Measurements from ENCODE around the gene OR6C76. TPM values are rescaled to one million over a fixed set of nuclear protein-coding genes. Genes with fewer than 3 reads are reported as not detected.
"Not testable (repeated sequence)": the region's sequence is repeated elsewhere in the genome, so short reads cannot be mapped to it uniquely, and the experiment has no call there.

The OR6C76 gene
- not detected for polyA plus RNA-seq (2012; ENCODE audit: missing spikeins)

DNA sequence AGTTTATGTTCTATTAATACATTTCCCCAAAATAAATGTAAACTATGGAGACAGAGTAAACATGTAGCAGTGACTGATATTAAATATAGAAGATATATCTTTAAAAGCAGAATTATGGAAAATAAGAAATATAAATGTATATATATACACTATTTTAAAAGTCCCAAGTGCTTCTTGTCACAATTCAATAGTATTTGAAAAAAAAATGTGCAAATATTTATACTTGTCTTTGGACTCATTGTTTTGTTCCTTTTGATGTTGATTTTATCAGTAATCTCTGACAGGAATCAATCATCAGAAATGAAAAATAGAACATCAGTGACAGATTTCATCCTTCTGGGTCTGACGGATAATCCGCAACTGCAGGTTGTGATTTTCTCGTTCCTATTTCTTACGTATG is at the start of gene OR6C76:
Gene OR6C76 (plus strand): TSS at position 301 of the 400 bp plus-strand sequence. CDS start 0 bp downstream, at position 301.
- no peak for DNase-seq (ENCODE audit: insufficient read length)
- TF ChIP-seq POLR2A (IDR thresholded peaks at IDR 0.05; ENCODE audit: low read depth, low read length), result no peak
- TF ChIP-seq TAF1 (IDR thresholded peaks at IDR 0.05; ENCODE audit: borderline replicate concordance, low read depth, low read length), result no peak
- no peak for TF ChIP-seq POLR2AphosphoS5 (IDR thresholded peaks at IDR 0.05; ENCODE audit: low read depth, low read length)
- no peak for FAIRE-seq

DNA sequence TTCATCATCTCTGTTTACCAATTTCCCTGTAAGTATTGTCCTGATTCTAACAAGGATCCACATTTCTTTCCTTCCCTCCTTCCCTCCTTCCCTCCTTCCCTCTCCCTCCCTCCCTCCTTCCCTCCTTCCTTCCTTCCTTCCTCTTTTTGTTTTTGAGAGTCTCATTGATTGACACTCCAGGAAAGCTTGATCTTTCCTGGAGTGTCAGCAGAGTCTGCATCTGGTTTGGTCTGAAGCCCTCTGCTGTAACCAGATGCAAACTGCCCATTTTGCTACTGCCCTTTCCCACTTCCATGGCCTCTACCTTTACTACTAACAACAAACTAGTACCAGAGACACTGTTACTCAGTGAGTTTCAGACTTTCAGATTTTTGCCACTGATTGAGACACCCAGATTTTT is 40.2 kb upstream of the OR6C76 start:
- DNase-seq (ENCODE audit: insufficient read length), result no peak
- FAIRE-seq, result no peak
- TF ChIP-seq POLR2A (IDR thresholded peaks at IDR 0.05; ENCODE audit: low read depth, low read length), result no peak
- no peak for TF ChIP-seq TAF1 (IDR thresholded peaks at IDR 0.05; ENCODE audit: borderline replicate concordance, low read depth, low read length)
- no peak for TF ChIP-seq POLR2AphosphoS5 (IDR thresholded peaks at IDR 0.05; ENCODE audit: low read depth, low read length)

DNA sequence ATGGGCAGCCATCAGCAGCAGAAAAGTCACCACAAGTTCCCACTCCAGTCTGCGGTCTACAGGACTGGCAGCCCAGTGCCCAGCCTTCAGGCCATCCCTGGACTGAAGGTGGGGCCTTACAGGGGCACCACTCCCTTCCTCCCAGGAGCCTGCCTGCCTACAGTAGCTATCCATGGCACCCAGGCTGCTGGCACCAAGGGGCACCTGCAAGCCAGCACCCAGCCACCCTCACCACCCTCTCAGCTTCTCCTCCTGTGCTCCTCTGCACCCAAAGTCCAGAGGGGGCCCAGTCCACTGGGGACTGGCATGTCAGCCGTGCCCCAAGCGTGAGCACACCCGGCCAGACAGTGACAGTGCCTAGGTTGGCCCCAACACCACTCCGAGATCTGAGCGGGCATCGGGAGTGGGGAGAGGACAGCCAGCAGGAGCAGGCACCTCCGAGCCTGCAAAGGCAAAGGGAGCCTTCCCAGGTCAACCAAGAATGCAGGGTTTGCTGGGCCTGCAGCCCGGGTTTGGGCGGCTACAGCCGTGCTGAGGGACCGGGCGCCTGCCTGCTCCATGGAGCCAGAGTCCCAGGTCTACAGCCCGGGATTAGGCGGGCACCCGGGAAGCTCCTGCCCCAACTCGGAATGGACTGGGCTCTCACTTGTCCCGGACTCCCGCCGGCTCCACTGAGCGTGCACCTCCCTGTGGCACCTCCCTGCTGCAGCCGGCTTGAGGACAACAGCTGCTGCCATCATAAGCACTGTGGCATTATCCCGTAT is 33.8 kb upstream of the OR6C76 start:
- FAIRE-seq (no peak), DNase-seq (ENCODE audit: insufficient read length) (no peak)
- TF ChIP-seq TAF1 (IDR thresholded peaks at IDR 0.05; ENCODE audit: borderline replicate concordance, low read depth, low read length) (no peak), POLR2A (IDR thresholded peaks at IDR 0.05; ENCODE audit: low read depth, low read length) (no peak), POLR2AphosphoS5 (IDR thresholded peaks at IDR 0.05; ENCODE audit: low read depth, low read length) (no peak)

DNA sequence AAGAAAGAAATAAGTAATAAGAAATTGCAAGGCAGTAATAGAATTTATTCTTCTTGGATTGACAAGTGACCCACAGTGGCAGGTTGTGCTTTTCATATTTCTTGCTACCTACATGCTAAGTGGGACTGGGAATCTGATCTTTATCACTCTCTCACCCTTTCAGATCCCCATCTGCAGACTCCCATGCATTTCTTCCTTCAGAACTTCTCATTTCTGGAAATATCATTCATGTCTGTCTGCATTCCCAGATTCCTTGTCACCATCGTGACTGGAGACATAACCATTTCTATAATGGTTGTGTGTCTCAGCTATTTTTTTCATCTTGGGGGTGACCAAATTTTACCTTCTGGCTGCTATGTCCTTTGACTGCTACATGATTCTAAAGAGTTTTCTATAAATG is 29.7 kb upstream of the OR6C76 start:
- TF ChIP-seq POLR2A (IDR thresholded peaks at IDR 0.05; ENCODE audit: low read depth, low read length) (no peak), TAF1 (IDR thresholded peaks at IDR 0.05; ENCODE audit: borderline replicate concordance, low read depth, low read length) (no peak), POLR2AphosphoS5 (IDR thresholded peaks at IDR 0.05; ENCODE audit: low read depth, low read length) (no peak)
- no peak for FAIRE-seq

DNA sequence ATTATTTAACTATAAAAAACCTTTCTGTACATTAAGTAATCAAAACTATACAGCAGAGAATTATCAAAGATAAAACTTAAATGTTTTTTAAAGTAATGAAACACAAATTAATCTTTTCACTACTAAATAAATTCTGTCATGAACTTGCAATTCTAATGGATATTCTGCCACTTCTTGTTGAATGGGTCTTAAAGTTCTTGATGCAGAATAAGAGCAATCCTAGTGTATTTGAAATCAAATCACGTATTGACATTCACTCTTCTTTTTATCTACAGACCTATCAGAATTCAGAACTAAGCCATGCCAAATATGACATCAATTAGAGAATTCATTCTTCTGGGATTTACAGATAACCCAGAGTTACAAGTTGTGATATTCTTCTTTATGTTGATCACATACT is 25.8 kb upstream of the OR6C76 start, which contains the start of gene OR6C65:
Gene OR6C65 (plus strand): TSS at position 301 of the 400 bp plus-strand sequence. CDS start 0 bp downstream, at position 301.
- DNase-seq (ENCODE audit: insufficient read length) (no peak), FAIRE-seq (no peak)
- TF ChIP-seq TAF1 (IDR thresholded peaks at IDR 0.05; ENCODE audit: borderline replicate concordance, low read depth, low read length), result no peak

More for the DNA sequence above, 29.7 kb upstream of the OR6C76 start:
- no peak for DNase-seq (ENCODE audit: insufficient read length)

DNA sequence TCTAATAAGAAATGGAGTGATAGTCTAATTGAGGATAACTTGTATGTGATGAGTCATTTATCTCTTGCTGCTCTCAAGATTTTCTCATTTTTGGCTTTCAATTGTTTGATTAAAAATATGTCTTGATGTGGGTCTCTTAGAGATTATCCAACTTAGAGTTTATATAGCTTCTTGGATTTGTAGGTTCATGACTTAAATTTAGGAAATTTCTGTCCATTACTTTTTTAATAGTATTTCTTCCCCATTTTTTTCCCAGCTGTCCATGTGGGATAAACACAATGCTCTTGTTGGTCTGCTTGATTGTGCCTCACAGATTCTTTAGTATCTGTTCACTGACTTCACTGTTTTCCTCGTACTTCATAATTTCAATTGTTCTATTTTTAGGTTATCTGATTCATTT is 18.2 kb upstream of the OR6C76 start:
- TF ChIP-seq TAF1 (IDR thresholded peaks at IDR 0.05; ENCODE audit: borderline replicate concordance, low read depth, low read length), result no peak
- no peak for TF ChIP-seq POLR2A (IDR thresholded peaks at IDR 0.05; ENCODE audit: low read depth, low read length)
- TF ChIP-seq POLR2AphosphoS5 (IDR thresholded peaks at IDR 0.05; ENCODE audit: low read depth, low read length), result no peak
- FAIRE-seq, result no peak
- no peak for DNase-seq (ENCODE audit: insufficient read length)

DNA sequence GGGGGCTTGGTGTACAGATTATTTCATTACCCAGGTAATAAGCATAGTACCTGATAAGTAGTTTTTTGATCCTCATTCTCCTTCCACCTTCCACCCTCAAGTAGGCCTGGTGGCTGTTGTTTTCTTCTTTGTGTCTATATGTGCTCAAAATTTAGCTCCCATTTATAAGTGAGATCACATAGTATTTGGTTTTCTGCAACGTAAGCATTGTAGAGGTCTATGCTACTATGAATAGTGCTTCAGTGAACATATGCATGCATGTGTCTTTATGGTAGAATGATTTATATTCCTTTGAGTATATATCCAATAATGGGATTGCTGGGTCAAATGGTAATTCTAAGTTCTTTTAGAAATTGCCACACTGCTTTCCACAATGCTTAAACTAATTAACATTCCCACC is 16.9 kb upstream of the OR6C76 start:
- FAIRE-seq; DNase-seq (ENCODE audit: insufficient read length): not testable (repeated sequence)

DNA sequence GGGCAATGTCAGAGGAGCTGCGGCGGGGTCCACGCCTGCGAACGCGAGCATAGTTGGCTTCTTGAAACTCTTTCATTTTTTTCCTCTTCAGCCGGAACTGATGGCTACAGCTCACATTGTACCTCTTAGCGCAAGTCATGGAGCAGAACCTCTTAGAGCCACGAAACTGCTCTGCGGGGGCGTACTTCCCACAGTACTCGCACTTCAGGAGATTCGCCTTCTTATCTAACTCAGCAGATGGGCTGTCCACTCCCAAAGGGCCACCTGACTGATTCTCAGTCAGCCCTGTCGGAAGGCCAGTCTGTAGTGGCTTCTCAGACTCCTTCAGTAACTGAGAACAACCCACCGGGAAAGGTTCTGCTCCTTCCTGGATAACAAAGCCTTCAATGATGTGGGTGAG is 13.9 kb upstream of the OR6C76 start:
- not testable (repeated sequence) for FAIRE-seq; DNase-seq (ENCODE audit: insufficient read length)

DNA sequence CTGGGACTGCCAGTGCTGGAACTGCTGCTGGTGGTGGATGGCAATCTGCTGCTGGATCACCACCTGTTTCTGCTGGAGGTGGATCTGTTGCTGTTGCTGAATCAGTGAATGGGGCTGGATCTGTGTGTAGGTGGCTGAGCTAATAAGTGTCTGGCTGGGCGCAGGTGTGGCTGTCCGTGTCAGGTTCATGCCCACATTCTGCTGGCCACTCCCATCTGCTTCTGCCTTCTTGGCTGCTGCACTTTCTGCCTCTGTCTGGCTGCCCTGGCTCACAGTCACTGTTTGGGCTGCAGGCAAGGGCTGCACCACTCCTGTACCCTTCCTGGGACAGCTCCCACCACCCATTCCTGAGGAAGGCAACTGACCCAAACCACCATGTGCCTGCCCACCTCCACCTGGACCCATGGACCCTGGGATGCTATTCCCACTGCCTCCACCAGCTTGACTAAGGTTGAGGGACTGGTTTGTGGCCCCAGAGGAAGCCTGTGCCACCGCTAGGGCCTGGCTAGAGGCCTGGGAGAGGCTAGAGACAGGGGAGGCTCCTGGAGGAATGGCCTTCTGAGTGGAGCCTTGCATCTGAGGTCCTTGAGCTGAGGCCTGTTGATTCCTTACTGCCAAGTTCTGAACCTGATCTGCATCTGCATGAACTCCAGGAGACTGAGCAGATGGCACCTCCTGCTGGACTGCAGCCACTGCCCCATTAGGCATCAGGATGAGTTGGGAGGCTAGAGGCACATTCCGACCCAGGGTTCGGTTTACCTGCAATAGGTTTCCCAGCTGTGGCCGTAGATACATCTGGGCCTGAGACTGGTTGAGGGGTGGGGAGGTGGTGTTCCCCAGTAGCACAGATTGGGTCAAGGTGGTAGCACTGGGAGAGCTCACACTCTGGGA is 12.3 kb upstream of the OR6C76 start:
- not testable (repeated sequence) for DNase-seq (ENCODE audit: insufficient read length); FAIRE-seq

DNA sequence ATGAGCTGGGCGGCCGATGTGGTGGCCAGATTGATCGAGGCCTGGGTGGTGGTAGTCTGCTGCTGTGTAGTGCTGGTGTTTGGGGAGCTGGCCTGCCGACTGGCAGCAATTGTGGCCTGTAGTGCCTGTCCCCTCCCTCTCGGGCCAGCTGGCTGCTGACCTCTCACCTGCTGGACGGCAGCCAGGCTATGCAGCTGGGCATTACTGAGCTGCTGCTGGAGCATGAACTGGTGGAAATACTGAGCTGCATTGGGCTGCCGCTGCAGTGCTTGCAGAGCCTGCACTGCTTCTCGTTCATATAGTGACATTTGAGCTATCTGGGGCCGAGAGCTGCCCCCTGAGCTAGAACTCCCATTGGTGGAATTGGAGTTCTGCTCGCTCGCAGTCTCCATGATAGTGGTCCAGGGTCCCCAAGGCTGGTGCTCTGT is 11.6 kb upstream of the OR6C76 start:
- DNase-seq (ENCODE audit: insufficient read length); FAIRE-seq: not testable (repeated sequence)

DNA sequence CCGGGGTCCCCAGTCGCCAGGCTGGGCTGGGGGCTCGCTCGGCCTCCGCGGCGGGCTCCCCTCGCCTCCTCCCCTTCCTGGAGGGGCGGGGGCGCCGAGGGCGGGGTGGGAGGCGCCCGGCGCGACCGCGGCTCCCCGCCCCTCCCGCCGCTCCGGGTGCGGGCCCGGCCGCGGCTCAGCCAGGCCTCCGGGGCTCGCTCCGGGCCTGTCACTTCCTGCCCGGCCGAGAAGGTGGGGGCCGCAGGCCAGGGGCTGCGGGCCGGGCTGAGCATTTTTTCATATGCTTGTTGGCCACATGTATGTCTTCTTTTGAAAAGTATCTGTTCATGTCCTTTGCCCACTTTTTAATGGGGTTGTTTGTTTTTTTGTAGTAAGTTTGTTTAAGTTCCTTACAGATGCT is 11.2 kb upstream of the OR6C76 start:
- not testable (repeated sequence) for FAIRE-seq; DNase-seq (ENCODE audit: insufficient read length)

DNA sequence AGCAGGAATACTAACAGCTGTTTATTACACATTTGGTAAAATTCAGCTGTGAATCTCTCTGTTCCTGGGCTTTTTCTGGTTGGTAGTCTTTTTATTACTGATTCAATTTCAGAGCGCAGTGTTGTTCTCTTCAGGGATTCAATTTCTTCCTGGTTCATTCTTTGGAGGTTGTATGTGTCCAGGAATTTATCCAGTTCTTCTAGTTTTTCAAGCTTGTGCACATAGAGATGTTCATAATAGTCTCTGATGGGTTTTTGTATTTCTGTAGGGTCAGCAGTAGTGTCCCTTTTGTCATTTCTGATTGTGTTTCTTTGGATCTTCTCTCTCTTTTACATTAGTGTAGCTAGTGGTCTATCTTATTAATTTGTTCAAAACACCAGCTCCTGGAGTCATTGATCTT is 9.1 kb upstream of the OR6C76 start:
- FAIRE-seq, result no peak
- TF ChIP-seq POLR2AphosphoS5 (IDR thresholded peaks at IDR 0.05; ENCODE audit: low read depth, low read length), result no peak
- TF ChIP-seq POLR2A (IDR thresholded peaks at IDR 0.05; ENCODE audit: low read depth, low read length), result no peak
- no peak for TF ChIP-seq TAF1 (IDR thresholded peaks at IDR 0.05; ENCODE audit: borderline replicate concordance, low read depth, low read length)
- DNase-seq (ENCODE audit: insufficient read length), result no peak

All from GM12892 (cell line).